ENCODE data around the gene TGFBR3L.

TGFBR3L gene

GRCh38 chr19:7914598-7915045 lies at the start of gene TGFBR3L:
TGFBR3L (plus strand) TSS chr19:7914830.
- DNase-seq (ENCODE audit: low read depth) = no peak

- DNase-seq (ENCODE audit: low read depth) = no peak
These were observed 49.2 kb upstream of the TGFBR3L start for GRCh38 chr19:7865262-7865911.

GRCh38 chr19:7866399-7867091 lies 48.1 kb upstream of the TGFBR3L start:
- no peak for DNase-seq (ENCODE audit: low read depth)

- DNase-seq (ENCODE audit: low read depth) = no peak
These were observed 47.4 kb upstream of the TGFBR3L start for GRCh38 chr19:7867092-7867844.

- no peak for DNase-seq (ENCODE audit: low read depth)
These were observed 46.3 kb upstream of the TGFBR3L start for GRCh38 chr19:7868326-7868670.

GRCh38 chr19:7868671-7869452 lies 45.8 kb upstream of the TGFBR3L start:
- peak; percentile 22 for DNase-seq (ENCODE audit: low read depth)

- no peak for DNase-seq (ENCODE audit: low read depth)
These were observed 45.1 kb upstream of the TGFBR3L start for GRCh38 chr19:7869453-7869909.

- DNase-seq (ENCODE audit: low read depth) = no peak
These were observed 44.6 kb upstream of the TGFBR3L start for GRCh38 chr19:7869910-7870511.

GRCh38 chr19:7870571-7871436 lies 43.8 kb upstream of the TGFBR3L start:
- no peak for DNase-seq (ENCODE audit: low read depth)

- DNase-seq (ENCODE audit: low read depth) = peak; percentile 75
These were observed 43.0 kb upstream of the TGFBR3L start for GRCh38 chr19:7871437-7872305.

GRCh38 chr19:7872306-7873204 lies 42.1 kb upstream of the TGFBR3L start:
- no peak for DNase-seq (ENCODE audit: low read depth)

GRCh38 chr19:7873304-7874075 lies 41.1 kb upstream of the TGFBR3L start:
- DNase-seq (ENCODE audit: low read depth) = no peak

- no peak for DNase-seq (ENCODE audit: low read depth)
These were observed 40.3 kb upstream of the TGFBR3L start, which contains the start of gene PRR36 for GRCh38 chr19:7874076-7874896. PRR36 (minus strand) TSS chr19:7874390; CDS start chr19:7873689, 701 bp downstream.

- no peak for DNase-seq (ENCODE audit: low read depth)
These were observed 39.7 kb upstream of the TGFBR3L start for GRCh38 chr19:7874897-7875273.

GRCh38 chr19:7877249-7877836 lies 37.3 kb upstream of the TGFBR3L start:
- DNase-seq (ENCODE audit: low read depth) = no peak

GRCh38 chr19:7879111-7879807 lies 35.4 kb upstream of the TGFBR3L start:
- no peak for DNase-seq (ENCODE audit: low read depth)

Data from GM04504 (cell line).